Naive thymus-derived CD4-positive, alpha-beta T cell (primary cell): ENCODE data around the gene LEFTY2. TPM values are rescaled to one million over a fixed set of nuclear protein-coding genes. Genes with fewer than 3 reads are reported as not detected.

Experiments
- ATAC-seq: fragments of 150-1000 bp; cut with Tn5 transposase; 2 replicates; pipeline ENCODE4 v1.10.0; 2021; ENCODE audit warnings: mild to moderate bottlenecking, moderate library complexity
- CTCF ChIA-PET: fragments of 350-600 bp; sonication (Branson Sonifier 250); formaldehyde crosslinking; loops from one replicate; lab custom pipeline; 2021; ENCODE audit warnings: antibody characterized with exemption; lab: Charles Lee
- POLR2A ChIA-PET: fragments of 350-600 bp; sonication (Branson Sonifier 250); formaldehyde crosslinking; loops from one replicate; lab custom pipeline; 2021; ENCODE audit warnings: antibody characterized with exemption, inconsistent platforms; lab: Charles Lee
- DNase-seq, 9 donors: peaks; one replicate each; pipeline versions ENCODE4 v3.0.0 to v3.0.0-alpha.2; 2020 to 2022; ENCODE audit warnings: mixed read lengths in 1 of 9
- H3K27ac ChIP-seq: one replicate; pipeline ENCODE4 v1.7.0; 2013; ENCODE audit warnings: mild to moderate bottlenecking, low read depth, low read length, moderate library complexity
- H3K27me3 ChIP-seq, 2 donors: one replicate each; pipeline ENCODE4 v1.7.0; 2013; ENCODE audit warnings: low read length in 2 of 2, mild to moderate bottlenecking in 2 of 2, moderate library complexity in 2 of 2; ENCODE audit not compliant: control insufficient read depth in 2 of 2, insufficient read depth in 2 of 2
- H3K36me3 ChIP-seq, 3 experiments: 1 replicate in 2 of 3; 2 replicates in 1 of 3; pipeline ENCODE4 v1.7.0; 2013; ENCODE audit warnings: low read length in 3 of 3, mild to moderate bottlenecking in 3 of 3, moderate library complexity in 1 of 3; ENCODE audit not compliant: insufficient read depth in 3 of 3, control insufficient read depth in 2 of 3
- H3K4me1 ChIP-seq, 2 donors: one replicate each; pipeline ENCODE4 v1.7.0; 2013; ENCODE audit warnings: low read length in 2 of 2, mild to moderate bottlenecking in 2 of 2, moderate library complexity in 1 of 2; ENCODE audit not compliant: control insufficient read depth in 2 of 2, insufficient read depth in 2 of 2
- H3K4me3 ChIP-seq: 2 replicates; pipeline ENCODE4 v1.7.0; 2013; ENCODE audit warnings: mild to moderate bottlenecking, low read length
- H3K9me3 ChIP-seq, 3 experiments: 1 replicate in 2 of 3; 2 replicates in 1 of 3; pipeline ENCODE4 v1.7.0; 2013; ENCODE audit warnings: low read length in 3 of 3; ENCODE audit not compliant: control insufficient read depth in 2 of 3
- H3K27ac Mint-ChIP-seq, 9 donors: one replicate each; pipeline ENCODE4 v1.8.0; 2020 to 2022; ENCODE audit warnings: mixed read lengths in 9 of 9, mild to moderate bottlenecking in 8 of 9, moderate library complexity in 5 of 9, inconsistent platforms in 2 of 9
- H3K27me3 Mint-ChIP-seq, 5 donors: one replicate each; pipeline ENCODE4 v1.8.0; 2021 to 2022; ENCODE audit warnings: mixed read lengths in 5 of 5, mild to moderate bottlenecking in 1 of 5
- H3K36me3 Mint-ChIP-seq, 5 donors: one replicate each; pipeline ENCODE4 v1.8.0; 2020 to 2022; ENCODE audit warnings: mixed read lengths in 5 of 5, mild to moderate bottlenecking in 3 of 5, inconsistent platforms in 1 of 5
- H3K4me1 Mint-ChIP-seq, 7 donors: one replicate each; pipeline ENCODE4 v1.8.0; 2020 to 2022; ENCODE audit warnings: mixed read lengths in 7 of 7, mild to moderate bottlenecking in 3 of 7, inconsistent platforms in 1 of 7
- H3K4me3 Mint-ChIP-seq, 10 donors: one replicate each; pipeline ENCODE4 v1.8.0; 2020 to 2022; ENCODE audit warnings: mild to moderate bottlenecking in 10 of 10, mixed read lengths in 10 of 10, moderate library complexity in 6 of 10, inconsistent platforms in 2 of 10
- H3K9me3 Mint-ChIP-seq, 11 donors: one replicate each; pipeline ENCODE4 v1.8.0; 2020 to 2022; ENCODE audit warnings: mixed read lengths in 11 of 11, mild to moderate bottlenecking in 4 of 11, inconsistent platforms in 1 of 11, moderate library complexity in 1 of 11
- intact Hi-C, 2 donors: fragments of 100-400 bp; cut with micrococcal nuclease; formaldehyde crosslinking; loops; one replicate each; pipeline ENCODE4 v1.15.1; 2023
- polyA plus RNA-seq, 2 donors: library from polyadenylated mRNA; unstranded; fragments of 300-500 nt; fragmentation: Illumina TruSeq; gene quantifications; one replicate each; pipeline ENCODE4 v1.2.3, GENCODE V29; 2021
- total RNA-seq, 6 experiments: library from RNA in 5 of 6; stranded (reverse) in 5 of 6; gene quantifications; 1 replicate in 5 of 6; 2 replicates in 1 of 6; pipeline ENCODE4 v1.2.3 and lab custom pipeline; 2021 to 2026

Gene LEFTY2
- total and polyA plus RNA-seq, 7 experiments from 2014 or later: 0.45 TPM; not detected in 6

DNA sequence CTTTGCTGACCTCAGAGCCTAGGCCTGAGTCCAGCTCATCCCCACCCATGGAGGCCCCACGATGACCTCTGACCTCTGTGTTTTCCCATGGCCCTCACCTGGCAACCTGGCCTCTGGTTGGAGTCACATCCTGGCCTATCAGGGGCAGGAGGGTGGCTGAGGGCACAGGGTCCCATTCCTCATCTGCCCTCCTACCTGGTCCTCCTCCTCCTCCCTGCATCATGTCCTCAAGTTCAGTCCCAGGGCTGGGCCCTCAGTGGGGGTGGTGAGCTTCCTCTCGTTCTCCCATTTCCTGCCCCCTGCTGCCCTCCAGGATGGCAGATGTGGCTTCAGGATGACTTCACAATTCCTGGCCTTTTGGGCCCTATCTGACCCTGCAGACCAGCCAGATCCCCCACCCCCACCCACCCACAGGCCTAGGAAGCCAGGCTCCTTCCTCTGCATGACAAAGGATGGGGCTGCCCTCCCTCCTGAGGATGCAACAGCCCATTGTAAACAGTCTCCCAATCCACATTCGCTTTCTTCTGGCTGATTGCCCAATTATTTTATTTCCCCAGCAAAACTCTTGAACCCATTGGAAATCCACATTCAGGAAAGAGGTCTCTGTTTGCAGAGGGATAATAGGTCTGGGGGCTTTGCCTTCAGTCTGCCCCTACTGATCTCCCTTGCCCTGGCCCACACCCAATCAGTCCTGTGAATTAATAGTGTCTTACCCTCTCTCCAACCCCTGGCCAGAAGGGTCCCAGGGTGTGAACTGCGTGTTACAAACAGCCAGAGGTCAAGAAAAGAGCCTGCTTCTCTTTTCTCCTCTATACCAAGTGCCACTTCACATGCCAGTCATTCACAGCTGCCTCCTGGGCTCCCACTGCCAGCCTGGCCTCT lies 41.7 kb downstream of the LEFTY2 start:
- Histone ChIP-seq H3K36me3 (no peaks in the 10 kb centered on the region), H3K27me3 (no peaks in the 10 kb centered on the region), H3K9me3 (no peaks in the 10 kb centered on the region), H3K4me3 (peak overlapping the region; percentile 1), H3K4me1 (peaks cover 35 to 44% of the 10 kb centered on the region in 2 donors), H3K27ac (peak overlapping the region; percentile 85)
- DNase-seq (no peak), ATAC-seq (no peak)
- peaks cover 40 to 71% (median 59%) of the 10 kb centered on the region in 7 donors for H3K4me1 Mint-ChIP-seq
- peaks cover 0 to 6% (median 0%) of the 10 kb centered on the region in 11 donors for H3K9me3 Mint-ChIP-seq
- intact Hi-C loops: no loop called here
- peak overlapping the region in 4 of 10 donors; percentile 2 to 86 (median 24) for H3K4me3 Mint-ChIP-seq
- CTCF ChIA-PET: interaction anchor here (1.3 to 5.9 kb wide), 3 partner anchors 9 to 18 kb away, joined by 3 to 48 read pairs (median 6); partner anchors contain the start of gene TMEM63A
- H3K36me3 Mint-ChIP-seq: peaks cover 0 to 5% (median 0%) of the 10 kb centered on the region in 5 donors
- POLR2A ChIA-PET: interaction anchor here (0.9 to 12.8 kb wide), 9 partner anchors 7 to 432 kb away, joined by 4 to 396 read pairs (median 24); partner anchors contain the start of genes H3-3A, LEFTY1, PYCR2 and SRP9
- peak overlapping the region; percentile 64 to 100 (median 97) for H3K27ac Mint-ChIP-seq
- H3K27me3 Mint-ChIP-seq: peaks cover 0 to 50% (median 0%) of the 10 kb centered on the region in 5 donors

DNA sequence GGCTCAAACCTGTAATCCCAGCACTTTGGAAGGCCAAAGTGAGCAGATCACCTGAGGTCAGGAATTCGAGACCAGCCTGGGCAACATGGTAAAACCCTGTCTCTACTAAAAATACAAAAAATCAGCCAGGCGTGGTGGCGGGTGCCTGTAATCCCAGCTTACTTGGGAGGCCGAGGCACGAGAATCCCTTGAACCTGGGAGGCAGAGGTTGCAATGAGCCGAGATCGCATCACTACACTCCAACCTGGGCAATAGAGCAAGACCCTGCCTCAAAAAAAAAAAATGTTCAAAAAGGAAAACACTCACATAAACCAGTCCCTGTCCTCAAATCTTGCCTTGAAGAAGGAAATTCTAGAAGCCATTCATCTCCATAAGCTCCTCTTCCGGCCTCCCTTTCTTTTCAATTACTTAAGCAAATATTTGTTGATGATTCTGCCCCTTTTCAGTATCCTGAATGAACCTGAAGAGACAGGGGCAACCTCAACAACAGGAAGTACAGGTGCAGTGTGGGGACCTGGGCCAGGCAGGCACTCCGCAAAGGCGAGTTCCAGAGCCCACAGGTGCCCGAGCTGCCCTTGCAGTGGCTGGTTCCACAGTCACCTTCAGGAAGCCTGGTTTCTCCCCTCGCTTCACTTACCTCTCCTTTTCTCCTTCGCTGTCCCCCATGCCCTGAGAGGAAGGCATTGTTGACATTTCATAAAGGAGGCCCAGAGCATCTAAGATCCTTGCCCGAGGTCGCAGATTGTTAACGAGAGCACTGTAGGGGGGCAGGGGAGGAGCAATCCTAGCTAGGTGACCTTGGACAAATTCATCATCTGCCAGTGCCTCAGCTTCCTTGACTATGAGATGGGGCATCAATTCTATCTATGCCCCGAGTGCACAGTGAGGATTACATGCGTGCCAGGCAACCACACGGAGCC lies 43.2 kb downstream of the LEFTY2 start:
- Mint-ChIP-seq H3K9me3 (no peaks in the 10 kb centered on the region), H3K4me1 (peaks cover 36 to 71% (median 60%) of the 10 kb centered on the region in 7 donors), H3K36me3 (peaks cover 0 to 3% (median 0%) of the 10 kb centered on the region in 5 donors), H3K27ac (peak overlapping the region; percentile 89 to 100 (median 97)), H3K4me3 (peak overlapping the region; percentile 74 to 89 (median 84)), H3K27me3 (peaks cover 0 to 51% (median 0%) of the 10 kb centered on the region in 5 donors)
- Histone ChIP-seq H3K27me3 (no peaks in the 10 kb centered on the region), H3K27ac (peak overlapping the region; percentile 85), H3K4me1 (peaks cover 35 to 45% of the 10 kb centered on the region in 2 donors), H3K4me3 (no peak overlapping the region), H3K9me3 (no peaks in the 10 kb centered on the region), H3K36me3 (no peaks in the 10 kb centered on the region)
- ChIA-PET POLR2A (interaction anchor here (0.5 to 12.8 kb wide), 28 partner anchors 9 to 501 kb away, joined by 3 to 396 read pairs (median 7); partner anchors contain the start of genes H3-3A, LEFTY1, PYCR2 and SDE2), CTCF (interaction anchor here (0.6 to 5.9 kb wide), 11 partner anchors 10 to 1593 kb away, joined by 3 to 48 read pairs (median 4); partner anchors contain the start of gene TMEM63A)
- intact Hi-C loops: loop anchor here (1.0 kb wide), 10 partner anchors 13 to 470 kb away; partner anchors contain the start of genes PYCR2 (in 2 of the 2), SDE2 (in 2 of the 2), SRP9 (in 2 of the 2) and EPHX1 (in 1 of the 2)
- DNase-seq (peak in 7 of 9 donors; percentile 56 to 81 (median 74)), ATAC-seq (peak; percentile 58)

DNA sequence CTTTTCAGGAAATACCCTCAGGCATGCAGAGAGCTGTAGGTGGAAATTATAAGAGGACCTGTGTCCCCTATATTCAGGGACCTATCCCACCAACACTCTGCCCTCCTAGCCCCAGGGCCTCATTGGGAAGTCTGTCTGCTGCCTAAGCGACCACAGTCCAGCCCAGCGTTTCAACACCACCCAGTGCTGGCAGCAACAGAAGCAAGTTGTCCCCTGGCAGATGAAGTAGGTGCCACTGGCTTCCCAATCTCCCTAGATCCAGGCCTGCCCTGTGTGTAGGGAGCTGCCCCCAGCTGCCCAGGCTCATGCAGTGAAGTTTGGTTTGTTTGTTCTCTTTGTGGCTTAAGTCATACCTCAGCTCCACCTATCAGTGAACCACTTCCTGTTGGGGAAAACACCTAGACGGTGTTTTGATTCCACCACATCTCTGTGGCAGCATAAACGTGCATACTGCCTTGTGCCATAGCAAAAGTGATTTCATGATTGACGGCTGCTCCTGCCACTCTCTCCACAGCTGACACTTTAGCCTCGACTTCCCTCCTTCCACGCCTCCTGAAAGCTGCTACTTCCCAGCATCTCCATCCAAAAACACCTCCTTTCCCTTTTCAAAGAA lies 44.0 kb downstream of the LEFTY2 start:
- peaks cover 0 to 47% (median 0%) of the 10 kb centered on the region in 5 donors for H3K27me3 Mint-ChIP-seq
- peak overlapping the region; percentile 89 to 100 (median 97) for H3K27ac Mint-ChIP-seq
- Histone ChIP-seq H3K36me3 (no peaks in the 10 kb centered on the region), H3K4me1 (peaks cover 35 to 45% of the 10 kb centered on the region in 2 donors), H3K9me3 (no peaks in the 10 kb centered on the region), H3K27me3 (no peaks in the 10 kb centered on the region), H3K27ac (peak overlapping the region; percentile 85), H3K4me3 (peak overlapping the region; percentile 50)
- intact Hi-C loops: loop anchor here (1.0 kb wide), 10 partner anchors 14 to 469 kb away; partner anchors contain the start of genes PYCR2 (in 2 of the 2), SDE2 (in 2 of the 2), SRP9 (in 2 of the 2) and EPHX1 (in 1 of the 2)
- peaks cover 36 to 67% (median 54%) of the 10 kb centered on the region in 7 donors for H3K4me1 Mint-ChIP-seq
- peak overlapping the region; percentile 74 to 89 (median 84) for H3K4me3 Mint-ChIP-seq
- ChIA-PET CTCF (interaction anchor here (0.6 to 5.9 kb wide), 9 partner anchors 12 to 1593 kb away, joined by 3 to 48 read pairs (median 3); partner anchors contain the start of gene TMEM63A), POLR2A (interaction anchor here (0.5 to 12.8 kb wide), 22 partner anchors 8 to 500 kb away, joined by 3 to 396 read pairs (median 9); partner anchors contain the start of genes H3-3A, LEFTY1, PYCR2 and SDE2)
- ATAC-seq: peak; percentile 97
- no peaks in the 10 kb centered on the region for H3K9me3 Mint-ChIP-seq
- peak in 8 of 9 donors; percentile 70 to 92 (median 88) for DNase-seq
- H3K36me3 Mint-ChIP-seq: peaks cover 0 to 3% (median 0%) of the 10 kb centered on the region in 5 donors

DNA sequence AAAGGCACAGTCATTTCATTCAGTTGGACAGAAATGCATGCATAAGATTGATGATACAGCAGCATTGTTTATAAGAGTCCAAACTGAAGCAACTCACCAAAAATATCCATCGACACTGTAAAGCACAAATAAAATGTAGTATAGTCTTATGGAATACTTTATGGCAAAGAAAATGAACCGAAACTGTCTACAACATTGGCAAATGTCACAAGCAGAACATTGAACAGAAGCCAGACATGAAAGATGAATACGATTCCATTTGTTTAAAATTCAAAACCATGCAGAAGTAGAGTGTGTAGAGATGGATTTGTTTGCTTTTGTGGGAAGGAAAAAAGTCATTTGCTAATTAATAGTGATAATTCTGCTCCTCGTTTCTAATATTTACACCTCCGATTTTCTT lies 44.5 kb downstream of the LEFTY2 start:
- ChIA-PET POLR2A (interaction anchor here (1.0 to 12.8 kb wide), 12 partner anchors 10 to 166 kb away, joined by 3 to 396 read pairs (median 20); partner anchors contain the start of genes H3-3A, PYCR2, SDE2 and SRP9), CTCF (interaction anchor here (0.7 to 5.9 kb wide), 7 partner anchors 12 to 452 kb away, joined by 3 to 48 read pairs (median 3); partner anchors contain the start of gene TMEM63A)
- Histone ChIP-seq H3K27ac (peak overlapping the region; percentile 85), H3K4me1 (peaks cover 35 to 45% of the 10 kb centered on the region in 2 donors), H3K27me3 (no peaks in the 10 kb centered on the region), H3K36me3 (no peaks in the 10 kb centered on the region), H3K4me3 (peak overlapping the region; percentile 50), H3K9me3 (no peaks in the 10 kb centered on the region)
- Mint-ChIP-seq H3K27me3 (peaks cover 0 to 47% (median 0%) of the 10 kb centered on the region in 5 donors), H3K4me1 (peaks cover 36 to 72% (median 58%) of the 10 kb centered on the region in 7 donors), H3K9me3 (no peaks in the 10 kb centered on the region), H3K27ac (peak overlapping the region; percentile 89 to 100 (median 97)), H3K36me3 (peaks cover 0 to 3% (median 0%) of the 10 kb centered on the region in 5 donors), H3K4me3 (peak overlapping the region; percentile 74 to 89 (median 84))
- no peak for ATAC-seq
- intact Hi-C loops: no loop called here
- DNase-seq: no peak

DNA sequence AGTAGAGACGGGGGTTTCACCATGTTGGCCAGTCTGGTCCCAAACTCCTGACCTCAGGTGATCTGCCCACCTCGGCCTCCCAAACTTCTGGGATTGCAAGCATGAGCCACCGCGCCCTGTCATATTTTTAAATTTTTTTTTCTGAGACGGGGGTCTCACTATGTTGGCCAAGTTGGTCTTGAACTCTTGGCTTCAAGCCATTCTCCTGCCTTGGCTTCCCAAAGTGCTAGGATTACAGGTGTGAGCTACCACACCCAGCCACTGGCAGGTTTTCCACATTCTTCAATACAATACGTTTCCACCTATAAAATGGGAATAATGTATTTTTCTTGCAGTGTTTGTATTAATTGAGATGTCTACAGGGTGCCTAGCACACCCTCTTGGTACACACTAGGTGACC lies 48.7 kb downstream of the LEFTY2 start:
- no peak for DNase-seq
- no peak overlapping the region for H3K4me3 Mint-ChIP-seq
- no peak for ATAC-seq
- Histone ChIP-seq H3K4me3 (no peak overlapping the region), H3K36me3 (no peaks in the 10 kb centered on the region), H3K27ac (no peak overlapping the region), H3K27me3 (no peaks in the 10 kb centered on the region), H3K9me3 (no peaks in the 10 kb centered on the region), H3K4me1 (peaks cover 17 to 26% of the 10 kb centered on the region in 2 donors)
- peaks cover 14 to 58% (median 38%) of the 10 kb centered on the region in 7 donors for H3K4me1 Mint-ChIP-seq
- no peaks in the 10 kb centered on the region for H3K36me3 Mint-ChIP-seq
- no peaks in the 10 kb centered on the region for H3K9me3 Mint-ChIP-seq
- intact Hi-C loops: no loop called here
- H3K27ac Mint-ChIP-seq: no peak overlapping the region
- H3K27me3 Mint-ChIP-seq: peaks cover 0 to 43% (median 0%) of the 10 kb centered on the region in 5 donors
- CTCF ChIA-PET: no interaction called here
- POLR2A ChIA-PET: interaction anchor here (0.8 to 12.8 kb wide), 2 partner anchors 10 to 12 kb away, joined by 3 to 396 read pairs; partner anchors contain the start of gene TMEM63A
